DMS 273 (cell line): ENCODE measurements around the gene FABP6.
"Not testable (repeated sequence)": the region's sequence is repeated elsewhere in the genome, so short reads cannot be mapped to it uniquely, and the experiment has no call there.

ENCODE experiments used
- DNase-seq: peaks from one replicate; lab custom pipeline; 2025; ENCODE audit not compliant: unreplicated experiment; lab: John Stamatoyannopoulos, UW

Gene FABP6

GRCh38 chr5:160229190-160229742 lies at the start of gene FABP6:
FABP6 (plus strand) TSS chr5:160229506; CDS start chr5:160229558, 52 bp downstream.
- DNase-seq = no peak

GRCh38 chr5:160180931-160181330 lies 48.4 kb upstream of the FABP6 start:
- no peak for DNase-seq

- no peak for DNase-seq
Measured at GRCh38 chr5:160181965-160182622, 47.2 kb upstream of the FABP6 start.

GRCh38 chr5:160183075-160183474 lies 46.2 kb upstream of the FABP6 start:
- DNase-seq = no peak

GRCh38 chr5:160185626-160186360 lies 43.5 kb upstream of the FABP6 start:
- no peak for DNase-seq

- DNase-seq = no peak
Measured at GRCh38 chr5:160186480-160186879, 42.8 kb upstream of the FABP6 start.

GRCh38 chr5:160187091-160187490 lies 42.2 kb upstream of the FABP6 start:
- no peak for DNase-seq

- peak; percentile 79 for DNase-seq
Measured at GRCh38 chr5:160188141-160189015, 40.9 kb upstream of the FABP6 start.

- no peak for DNase-seq
Measured at GRCh38 chr5:160192424-160192823, 36.9 kb upstream of the FABP6 start.

GRCh38 chr5:160193076-160193475 lies 36.2 kb upstream of the FABP6 start:
- not testable (repeated sequence) for DNase-seq

GRCh38 chr5:160193790-160194189 lies 35.5 kb upstream of the FABP6 start:
- DNase-seq = not testable (repeated sequence)

GRCh38 chr5:160197341-160198144 lies 31.8 kb upstream of the FABP6 start:
- no peak for DNase-seq

GRCh38 chr5:160198146-160198545 lies 31.2 kb upstream of the FABP6 start:
- peak; percentile 25 for DNase-seq

GRCh38 chr5:160198841-160199409 lies 30.4 kb upstream of the FABP6 start:
- no peak for DNase-seq

GRCh38 chr5:160199410-160199911 lies 29.8 kb upstream of the FABP6 start:
- DNase-seq = peak; percentile 88

GRCh38 chr5:160207061-160207460 lies 22.2 kb upstream of the FABP6 start:
- DNase-seq = no peak

GRCh38 chr5:160209917-160210316 lies 19.4 kb upstream of the FABP6 start:
- no peak for DNase-seq

GRCh38 chr5:160210606-160211005 lies 18.7 kb upstream of the FABP6 start:
- DNase-seq = no peak

GRCh38 chr5:160211352-160211751 lies 18.0 kb upstream of the FABP6 start:
- no peak for DNase-seq

GRCh38 chr5:160213537-160213936 lies 15.8 kb upstream of the FABP6 start:
- DNase-seq = no peak
